CD8-positive, alpha-beta memory T cell (primary cell): ENCODE results near the gene ABHD16B. TPM values are rescaled to one million over a fixed set of nuclear protein-coding genes. Genes with fewer than 3 reads are reported as not detected.
A peak's percentile ranks its signal among the peaks of the same experiment; 100 is the strongest.

Experiments
- CTCF ChIA-PET: fragments of 350-600 bp; sonication (Branson Sonifier 250); formaldehyde crosslinking; loops from one replicate; lab custom pipeline; 2021; ENCODE audit warnings: antibody characterized with exemption; lab: Charles Lee
- POLR2A ChIA-PET: fragments of 350-600 bp; sonication (Branson Sonifier 250); formaldehyde crosslinking; loops from one replicate; lab custom pipeline; 2021; ENCODE audit warnings: antibody characterized with exemption; lab: Charles Lee
- DNase-seq, 5 donors: peaks; one replicate each; pipeline versions ENCODE4 v3.0.0 to v3.0.0-alpha.2; 2020 to 2022; ENCODE audit warnings: mixed read lengths in 1 of 5
- H3K27ac ChIP-seq: one replicate; pipeline ENCODE4 v1.7.0; 2013; ENCODE audit warnings: low read depth, mild to moderate bottlenecking, low read length, moderate library complexity
- H3K27me3 ChIP-seq: 2 replicates; pipeline ENCODE4 v1.7.0; 2013; ENCODE audit warnings: low read length, mild to moderate bottlenecking; ENCODE audit not compliant: insufficient read depth, poor library complexity, severe bottlenecking
- H3K36me3 ChIP-seq: 2 replicates; pipeline ENCODE4 v1.7.0; 2013; ENCODE audit warnings: mild to moderate bottlenecking, low read length, moderate library complexity; ENCODE audit not compliant: insufficient read depth
- H3K4me1 ChIP-seq: 2 replicates; pipeline ENCODE4 v1.7.0; 2013; ENCODE audit warnings: mild to moderate bottlenecking, low read length, moderate library complexity; ENCODE audit not compliant: insufficient read depth
- H3K4me3 ChIP-seq: 2 replicates; pipeline ENCODE4 v1.7.0; 2013; ENCODE audit warnings: mild to moderate bottlenecking, low read length
- H3K9me3 ChIP-seq: 2 replicates; pipeline ENCODE4 v1.7.0; 2013; ENCODE audit warnings: mild to moderate bottlenecking, low read length
- H3K27ac Mint-ChIP-seq, 8 donors: one replicate each; pipeline ENCODE4 v1.8.0; 2020 to 2021; ENCODE audit warnings: mixed read lengths in 8 of 8, mild to moderate bottlenecking in 6 of 8, inconsistent platforms in 3 of 8, moderate library complexity in 3 of 8
- H3K27me3 Mint-ChIP-seq, 2 donors: one replicate each; pipeline ENCODE4 v1.8.0; 2020 to 2021; ENCODE audit warnings: mixed read lengths in 2 of 2, mild to moderate bottlenecking in 1 of 2, moderate library complexity in 1 of 2
- H3K36me3 Mint-ChIP-seq, 3 donors: one replicate each; pipeline ENCODE4 v1.8.0; 2020 to 2021; ENCODE audit warnings: mixed read lengths in 3 of 3, inconsistent platforms in 1 of 3, mild to moderate bottlenecking in 1 of 3
- H3K4me1 Mint-ChIP-seq, 3 donors: one replicate each; pipeline ENCODE4 v1.8.0; 2020 to 2021; ENCODE audit warnings: mixed read lengths in 3 of 3, inconsistent platforms in 1 of 3, mild to moderate bottlenecking in 1 of 3
- H3K4me3 Mint-ChIP-seq, 7 donors: one replicate each; pipeline ENCODE4 v1.8.0; 2020 to 2021; ENCODE audit warnings: mixed read lengths in 7 of 7, mild to moderate bottlenecking in 6 of 7, moderate library complexity in 4 of 7, inconsistent platforms in 2 of 7
- H3K9me3 Mint-ChIP-seq, 5 donors: one replicate each; pipeline ENCODE4 v1.8.0; 2020 to 2022; ENCODE audit warnings: mixed read lengths in 5 of 5, mild to moderate bottlenecking in 3 of 5, moderate library complexity in 2 of 5, inconsistent platforms in 1 of 5
- polyA plus RNA-seq: library from polyadenylated mRNA; unstranded; fragments of 300-500 nt; fragmentation: Illumina TruSeq; gene quantifications from one replicate; pipeline ENCODE4 v1.2.3, GENCODE V29; 2021
- total RNA-seq, 2 experiments: library from RNA; stranded (reverse); gene quantifications; one replicate each; pipeline ENCODE4 v1.2.3, GENCODE V29; 2021

ABHD16B gene
- total and polyA plus RNA-seq, 3 experiments from 2014 or later = not detected

DNA sequence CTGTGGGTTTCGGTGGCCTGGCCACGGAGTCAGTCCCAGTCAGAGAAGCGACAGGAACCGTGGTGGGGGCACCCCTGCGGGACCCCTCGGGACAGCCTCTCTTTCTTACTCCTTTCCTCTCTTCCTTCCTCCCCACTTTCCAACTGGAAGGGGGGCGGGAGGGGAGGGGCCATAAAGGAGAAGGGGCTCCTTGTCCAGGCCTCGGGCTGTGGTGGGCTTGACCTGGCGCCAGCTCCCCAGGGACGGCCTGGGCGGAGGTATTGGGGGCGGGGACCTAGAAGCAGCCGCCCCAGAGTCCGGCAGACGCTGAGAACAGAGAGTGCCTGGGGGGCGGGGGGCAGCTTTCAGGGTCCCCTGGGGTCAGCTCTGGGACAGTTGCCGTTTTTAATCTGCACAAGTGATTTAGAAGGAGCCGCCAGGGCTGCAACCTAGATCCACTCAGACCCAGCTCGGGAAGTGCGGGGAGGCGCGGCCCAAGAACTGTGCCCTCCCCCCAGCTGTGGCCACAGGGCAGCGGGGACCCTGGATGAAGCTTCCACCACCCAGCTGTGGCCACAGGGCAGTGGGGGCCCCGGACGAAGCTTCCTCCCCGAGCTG, 6.4 kb upstream of the ABHD16B start:
- H3K9me3 ChIP-seq = no peaks in the 10 kb centered on the region
- ChIA-PET CTCF (interaction anchor here (2.5 kb wide), 1 partner anchor 10 kb away, joined by 12 read pairs; the partner anchor contains the start of gene TPD52L2), POLR2A (interaction anchor here (0.6 to 0.9 kb wide), 2 partner anchors 39 to 359 kb away, joined by 3 to 4 read pairs; no protein-coding TSS in a partner anchor)
- Mint-ChIP-seq H3K27ac (no peak overlapping the region), H3K4me3 (no peak overlapping the region), H3K9me3 (no peaks in the 10 kb centered on the region), H3K27me3 (peaks cover 13 to 16% of the 10 kb centered on the region in 2 donors), H3K4me1 (peaks cover 22 to 29% (median 24%) of the 10 kb centered on the region in 3 donors), H3K36me3 (no peaks in the 10 kb centered on the region)
- no peak overlapping the region for H3K4me3 ChIP-seq
- H3K36me3 ChIP-seq = no peaks in the 10 kb centered on the region
- DNase-seq = no peak
- no peak overlapping the region for H3K27ac ChIP-seq
- H3K27me3 ChIP-seq = no peaks in the 10 kb centered on the region
- peaks cover 26% of the 10 kb centered on the region for H3K4me1 ChIP-seq

GRCh38 chr20:63855363-63856097, 5.8 kb upstream of the ABHD16B start:
- ChIA-PET POLR2A (interaction anchor here (0.6 to 0.9 kb wide), 2 partner anchors 39 to 359 kb away, joined by 3 to 4 read pairs; no protein-coding TSS in a partner anchor), CTCF (interaction anchor here (1.1 to 2.5 kb wide), 2 partner anchors 9 to 318 kb away, joined by 3 to 12 read pairs; partner anchors contain the start of genes PTK6 and TPD52L2)
- Histone ChIP-seq H3K9me3 (no peaks in the 10 kb centered on the region), H3K4me1 (peaks cover 26% of the 10 kb centered on the region), H3K27me3 (no peaks in the 10 kb centered on the region), H3K27ac (no peak overlapping the region), H3K4me3 (no peak overlapping the region), H3K36me3 (no peaks in the 10 kb centered on the region)
- Mint-ChIP-seq H3K9me3 (no peaks in the 10 kb centered on the region), H3K4me3 (no peak overlapping the region), H3K36me3 (peaks cover 0 to under 1% (median 0%) of the 10 kb centered on the region in 3 donors), H3K27me3 (peaks cover 11 to 14% of the 10 kb centered on the region in 2 donors), H3K27ac (no peak overlapping the region), H3K4me1 (peaks cover 22 to 29% (median 23%) of the 10 kb centered on the region in 3 donors)
- DNase-seq = no peak

GRCh38 chr20:63856098-63856511, 5.2 kb upstream of the ABHD16B start:
- H3K9me3 ChIP-seq = no peaks in the 10 kb centered on the region
- no peak overlapping the region for H3K4me3 Mint-ChIP-seq
- no peaks in the 10 kb centered on the region for H3K27me3 ChIP-seq
- peaks cover 0 to 6% (median 0%) of the 10 kb centered on the region in 3 donors for H3K36me3 Mint-ChIP-seq
- H3K27ac ChIP-seq = no peak overlapping the region
- H3K27me3 Mint-ChIP-seq = peaks cover 8% of the 10 kb centered on the region in 2 donors
- POLR2A ChIA-PET = interaction anchor here (0.9 kb wide), 1 partner anchor 38 kb away, joined by 3 read pairs; no protein-coding TSS in a partner anchor
- CTCF ChIA-PET = interaction anchor here (1.1 kb wide), 1 partner anchor 319 kb away, joined by 3 read pairs; the partner anchor contains the start of gene PTK6
- no peaks in the 10 kb centered on the region for H3K36me3 ChIP-seq
- DNase-seq = no peak
- H3K4me1 Mint-ChIP-seq = peaks cover 20 to 29% (median 22%) of the 10 kb centered on the region in 3 donors
- H3K4me3 ChIP-seq = no peak overlapping the region
- H3K4me1 ChIP-seq = peaks cover 26% of the 10 kb centered on the region
- no peak overlapping the region for H3K27ac Mint-ChIP-seq
- no peaks in the 10 kb centered on the region for H3K9me3 Mint-ChIP-seq

- H3K4me1 ChIP-seq = peaks cover 26% of the 10 kb centered on the region
- CTCF ChIA-PET = no interaction called here
- H3K36me3 Mint-ChIP-seq = peaks cover 0 to 8% (median 0%) of the 10 kb centered on the region in 3 donors
Measured at GRCh38 chr20:63857764-63858392, 3.4 kb upstream of the ABHD16B start.

DNA sequence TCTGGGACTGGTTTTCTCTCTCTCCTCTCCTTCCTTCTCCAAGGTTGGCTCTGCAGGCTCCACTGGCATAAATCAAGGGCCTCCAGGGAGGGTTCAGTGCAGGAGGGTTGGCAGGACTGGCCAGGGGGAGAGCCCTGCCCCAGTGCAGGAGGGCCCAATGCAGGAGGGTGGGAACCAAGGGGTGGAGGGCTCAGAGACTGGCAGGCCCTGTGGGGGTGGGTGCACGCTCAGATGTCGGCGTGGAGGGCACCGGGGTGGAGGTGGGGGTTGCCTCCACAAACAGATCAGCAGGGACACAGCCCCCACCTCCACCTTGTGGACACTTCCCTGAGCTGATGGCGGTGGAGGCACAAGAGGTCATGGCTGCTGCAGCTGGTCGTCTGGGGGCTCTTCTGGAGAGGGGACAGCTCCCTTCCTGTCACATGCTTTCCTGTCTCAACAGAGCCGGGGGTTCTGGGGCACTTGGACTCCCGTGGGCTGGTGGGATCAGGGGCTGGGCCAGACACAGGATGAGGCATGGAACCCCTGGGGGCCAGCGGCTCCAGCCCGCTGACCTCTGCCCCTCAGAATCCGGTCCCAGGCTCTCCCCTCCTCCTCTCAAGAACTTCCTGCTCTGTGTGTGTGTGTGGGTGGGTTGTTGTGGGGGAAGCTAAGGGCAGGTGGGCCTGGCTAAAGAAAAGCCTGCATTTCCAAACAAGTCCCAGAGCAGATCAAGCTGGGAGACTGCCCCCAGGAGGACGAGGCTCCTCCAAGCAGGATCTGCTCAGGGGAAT, 2.7 kb upstream of the ABHD16B start:
- Histone ChIP-seq H3K27ac (peak overlapping the region; percentile 24), H3K27me3 (no peaks in the 10 kb centered on the region), H3K9me3 (no peaks in the 10 kb centered on the region), H3K4me3 (peak overlapping the region; percentile 19), H3K36me3 (no peaks in the 10 kb centered on the region), H3K4me1 (peaks cover 31% of the 10 kb centered on the region)
- Mint-ChIP-seq H3K4me3 (peak overlapping the region in 4 of 7 donors; percentile 20 to 49 (median 46)), H3K4me1 (peaks cover 24 to 36% (median 26%) of the 10 kb centered on the region in 3 donors), H3K27me3 (no peaks in the 10 kb centered on the region), H3K9me3 (no peaks in the 10 kb centered on the region), H3K27ac (peak overlapping the region in 5 of 8 donors; percentile 17 to 74 (median 65)), H3K36me3 (peaks cover 0 to 14% (median 0%) of the 10 kb centered on the region in 3 donors)
- peak in 1 of 5 donors; percentile 20 for DNase-seq
- POLR2A ChIA-PET = no interaction called here
- CTCF ChIA-PET = no interaction called here

More at GRCh38 chr20:63857764-63858392, 3.4 kb upstream of the ABHD16B start:
- Histone ChIP-seq H3K36me3 (no peaks in the 10 kb centered on the region), H3K27me3 (no peaks in the 10 kb centered on the region), H3K27ac (peak overlapping the region; percentile 24), H3K4me3 (peak overlapping the region; percentile 19), H3K9me3 (no peaks in the 10 kb centered on the region)
- H3K27ac Mint-ChIP-seq = peak overlapping the region in 1 of 8 donors; percentile 64
- no peaks in the 10 kb centered on the region for H3K27me3 Mint-ChIP-seq
- no peak for DNase-seq
- no peaks in the 10 kb centered on the region for H3K9me3 Mint-ChIP-seq
- H3K4me3 Mint-ChIP-seq = peak overlapping the region in 3 of 7 donors; percentile 15 to 65 (median 20)
- POLR2A ChIA-PET = no interaction called here
- H3K4me1 Mint-ChIP-seq = peaks cover 20 to 29% (median 22%) of the 10 kb centered on the region in 3 donors

DNA sequence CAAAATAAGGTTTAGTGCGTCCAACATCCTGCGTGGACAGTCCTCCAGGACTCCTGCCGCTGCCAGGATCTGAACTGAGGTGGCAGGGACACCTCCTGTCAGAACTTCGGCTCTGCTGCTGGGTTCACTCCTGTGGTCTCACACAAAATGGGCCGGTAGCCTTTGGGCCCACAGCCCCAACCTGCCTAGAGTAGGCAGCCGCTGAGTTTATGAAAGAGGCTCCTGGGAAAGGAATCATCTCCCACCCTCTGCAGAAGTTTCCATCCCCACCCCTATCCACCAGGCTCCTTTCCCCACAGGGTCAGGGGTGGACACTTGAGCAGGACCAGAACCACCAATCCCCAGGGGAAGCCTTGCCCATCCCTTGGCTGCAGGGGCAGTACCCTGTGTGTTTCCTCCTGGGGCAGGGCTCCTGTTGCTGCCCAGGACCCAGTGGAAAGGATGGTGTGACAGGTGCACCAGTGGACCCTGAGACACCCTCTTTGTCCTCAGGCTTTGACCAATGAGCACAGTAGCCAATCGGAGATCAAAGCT, 2.1 kb upstream of the ABHD16B start:
- POLR2A ChIA-PET = no interaction called here
- peaks cover 0 to 20% (median 0%) of the 10 kb centered on the region in 3 donors for H3K36me3 Mint-ChIP-seq
- peaks cover 31 to 42% (median 32%) of the 10 kb centered on the region in 3 donors for H3K4me1 Mint-ChIP-seq
- H3K4me1 ChIP-seq = peaks cover 30% of the 10 kb centered on the region
- peak overlapping the region in 4 of 7 donors; percentile 5 to 49 (median 46) for H3K4me3 Mint-ChIP-seq
- H3K9me3 Mint-ChIP-seq = no peaks in the 10 kb centered on the region
- H3K36me3 ChIP-seq = no peaks in the 10 kb centered on the region
- no peak overlapping the region for H3K4me3 ChIP-seq
- no peak for DNase-seq
- H3K27ac Mint-ChIP-seq = peak overlapping the region in 4 of 8 donors; percentile 17 to 74 (median 50)
- H3K27ac ChIP-seq = no peak overlapping the region
- no peaks in the 10 kb centered on the region for H3K27me3 ChIP-seq
- no peaks in the 10 kb centered on the region for H3K9me3 ChIP-seq
- CTCF ChIA-PET = no interaction called here
- no peaks in the 10 kb centered on the region for H3K27me3 Mint-ChIP-seq
